GM21786 (cell line): ENCODE data around the gene WNT1.

Experiments used
- ATAC-seq: cut with Tn5 transposase; IDR thresholded peaks from one replicate; pipeline ENCODE4 v1.9.1; 2021; ENCODE audit not compliant: unreplicated experiment

Gene WNT1

DNA sequence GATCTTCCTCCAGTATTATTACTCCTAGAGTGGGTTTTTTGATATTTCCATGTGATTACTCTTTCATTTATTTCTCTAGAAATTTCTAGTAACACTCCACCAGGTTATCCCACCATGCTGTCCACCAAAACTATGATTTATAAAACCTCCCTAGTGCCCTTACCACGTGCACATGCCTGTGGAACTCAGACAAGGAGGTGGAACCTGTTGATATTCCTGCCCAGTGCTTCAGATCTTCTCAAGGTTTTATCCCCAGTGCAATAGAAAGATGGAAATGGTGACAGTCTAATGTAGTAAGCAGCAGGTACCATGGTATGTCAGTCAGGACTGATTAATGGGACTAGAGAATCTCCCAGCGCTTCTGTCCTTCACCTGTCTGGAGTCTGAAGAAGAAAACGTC, 17.3 kb upstream of the WNT1 start:
- ATAC-seq: no peak

DNA sequence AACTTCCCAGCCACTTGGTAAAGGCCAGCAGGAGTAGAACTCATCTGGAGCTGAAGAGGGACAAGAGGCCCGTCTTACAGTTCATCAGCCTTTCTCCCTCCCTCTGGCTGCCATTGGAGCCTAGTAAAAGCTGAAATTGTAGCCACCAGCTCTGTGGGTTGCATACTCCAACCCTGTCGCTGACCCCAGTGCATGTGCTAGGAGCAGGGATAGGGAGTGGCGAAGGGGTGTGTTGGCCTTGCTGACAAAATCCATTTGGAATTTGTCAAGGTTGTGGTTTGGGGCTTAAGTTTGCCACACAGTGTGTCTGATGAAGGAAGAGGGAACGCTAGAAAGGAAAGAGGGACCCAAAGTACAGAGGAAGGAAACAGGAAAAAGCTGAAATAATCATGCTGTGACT, 16.8 kb upstream of the WNT1 start:
- no peak for ATAC-seq

DNA sequence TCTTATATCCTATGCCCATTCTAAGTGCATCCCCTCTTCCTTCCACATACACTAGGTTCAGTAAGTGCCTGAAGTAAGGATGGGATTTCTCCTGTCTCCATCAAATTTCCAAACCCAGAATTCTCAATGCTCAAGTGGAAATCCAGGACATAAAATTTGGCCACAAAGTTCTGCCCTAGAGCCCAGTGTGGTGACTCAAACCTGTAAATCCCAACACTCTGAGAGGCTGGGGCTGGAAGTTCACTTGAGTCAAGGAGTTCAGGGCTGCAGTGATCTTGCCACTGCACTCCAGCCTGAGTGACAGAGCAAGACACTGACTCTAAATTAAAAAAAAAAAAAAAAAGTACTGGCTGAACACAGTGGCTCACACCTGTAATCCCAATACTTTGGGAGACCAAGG, 16.3 kb upstream of the WNT1 start:
- no peak for ATAC-seq

GRCh38 chr12:48965298-48965838, 12.8 kb upstream of the WNT1 start:
- no peak for ATAC-seq

- no peak for ATAC-seq
Observed at GRCh38 chr12:48966177-48966895, 11.8 kb upstream of the WNT1 start.

- ATAC-seq: no peak
Observed at GRCh38 chr12:48967991-48968390, 10.1 kb upstream of the WNT1 start.

GRCh38 chr12:48968467-48968866, 9.7 kb upstream of the WNT1 start:
- ATAC-seq: no peak

DNA sequence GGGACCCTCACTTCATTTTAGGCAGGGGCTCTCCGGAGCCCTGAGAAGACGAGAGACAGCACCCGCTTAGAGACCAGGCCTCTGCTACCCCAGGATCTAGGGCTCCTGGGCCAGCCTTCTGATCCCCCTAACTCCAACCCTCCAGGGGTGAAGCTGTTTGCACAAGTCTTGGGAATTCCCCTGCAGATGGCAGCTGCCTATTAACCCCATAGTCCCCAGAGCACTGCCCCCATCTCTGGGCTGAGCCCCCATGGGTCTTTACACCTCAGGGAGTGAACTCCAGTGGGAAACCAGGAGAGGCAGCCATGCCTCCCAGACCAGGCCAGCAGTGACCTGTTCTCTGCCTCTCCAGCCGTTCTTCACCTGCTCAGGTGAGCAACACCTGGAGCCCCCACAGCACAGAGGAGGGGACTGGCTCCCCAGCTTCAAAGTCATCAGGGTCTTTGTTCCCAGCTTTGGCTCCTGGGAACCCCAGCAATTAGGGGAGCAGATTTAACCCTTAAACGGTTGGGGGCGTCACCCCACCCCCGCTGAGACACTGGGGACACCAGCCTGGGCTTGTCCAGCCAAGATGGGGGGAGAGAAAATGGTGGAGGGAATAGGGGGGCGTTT, 8.9 kb upstream of the WNT1 start:
- ATAC-seq: no peak

GRCh38 chr12:48969833-48970701, 8.1 kb upstream of the WNT1 start:
- no peak for ATAC-seq

- ATAC-seq: no peak
Observed at GRCh38 chr12:48970702-48971334, 7.3 kb upstream of the WNT1 start.

DNA sequence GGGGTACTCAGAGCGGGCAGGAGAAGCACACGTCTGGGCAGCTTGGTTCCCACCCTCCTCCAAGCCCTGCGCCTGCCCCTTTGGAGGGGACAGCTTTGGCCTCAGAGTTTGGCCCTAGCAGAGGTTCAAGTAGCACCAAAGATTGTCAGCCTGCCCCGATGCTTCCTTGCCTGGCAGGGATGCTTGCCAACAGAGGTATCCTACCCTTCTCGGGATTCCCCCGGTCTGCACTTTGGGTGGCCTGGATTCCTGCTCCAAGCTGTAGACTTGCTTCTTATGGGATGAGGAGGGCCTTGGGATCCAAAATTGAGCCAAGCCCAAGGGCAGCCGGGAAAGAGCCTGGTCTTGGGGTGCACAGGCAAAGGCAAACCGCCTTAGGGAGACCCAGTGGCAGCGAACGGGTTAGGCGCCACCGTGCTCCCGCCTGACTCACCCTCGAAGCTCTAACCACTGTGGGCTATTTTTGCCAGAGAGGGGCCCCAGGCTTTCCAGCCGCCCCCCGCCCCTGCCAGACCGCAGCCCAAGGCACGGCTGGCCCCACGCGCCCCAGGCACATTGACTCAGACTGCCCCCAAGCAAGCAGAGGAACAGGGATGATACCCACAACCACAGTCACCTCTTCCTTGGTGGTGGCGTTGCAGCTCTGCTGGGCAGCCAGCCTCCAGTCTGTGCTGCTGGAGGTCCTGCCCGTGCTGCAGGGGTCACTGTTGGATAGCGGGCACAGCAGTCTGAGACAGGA, 5.7 kb upstream of the WNT1 start:
- ATAC-seq: no peak

DNA sequence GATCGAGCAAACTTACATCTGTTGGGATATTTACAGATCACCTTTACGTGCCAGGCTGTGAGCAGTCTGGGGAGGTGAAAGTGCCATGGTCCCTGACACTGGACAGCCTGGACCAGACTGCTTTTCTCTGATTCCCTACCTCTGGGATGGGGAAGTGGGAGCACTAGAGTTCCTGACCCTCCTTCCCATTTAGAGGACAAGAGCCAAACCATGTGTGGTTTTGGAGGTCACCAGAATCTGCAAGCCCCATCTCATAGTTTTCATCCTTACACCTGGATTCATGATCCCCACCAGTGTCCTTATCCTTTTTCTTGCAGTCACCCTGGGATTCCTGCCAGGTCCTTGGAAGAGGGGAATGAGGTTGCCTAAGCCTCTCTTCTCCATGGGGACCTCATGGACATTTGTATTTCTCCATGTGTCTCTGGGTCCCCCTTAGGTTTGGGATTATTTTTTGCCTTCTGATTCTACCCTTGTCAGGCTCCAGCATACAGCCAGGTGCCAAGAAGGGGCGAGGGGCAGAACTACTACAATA, 5.1 kb upstream of the WNT1 start:
- no peak for ATAC-seq

DNA sequence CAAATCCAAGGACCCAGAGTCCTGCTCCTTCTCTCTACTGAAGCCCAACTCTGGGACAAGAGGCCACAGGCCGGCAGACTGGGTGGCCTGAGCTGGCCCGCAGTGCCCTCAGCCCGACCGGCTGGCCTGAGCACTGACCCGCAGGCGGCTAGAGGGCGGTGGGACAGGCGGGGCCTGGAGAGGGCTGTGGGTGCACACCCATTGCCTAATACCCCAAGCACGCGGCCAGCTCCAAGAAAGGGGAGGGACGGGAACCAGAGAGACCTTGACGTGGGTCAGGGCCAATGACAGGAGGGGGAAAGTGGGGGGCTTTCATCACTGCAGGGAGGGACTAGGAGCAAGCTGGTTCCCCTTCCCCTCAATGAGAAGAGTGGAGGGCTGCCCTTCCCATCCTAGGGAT, 4.6 kb upstream of the WNT1 start:
- ATAC-seq: no peak

DNA sequence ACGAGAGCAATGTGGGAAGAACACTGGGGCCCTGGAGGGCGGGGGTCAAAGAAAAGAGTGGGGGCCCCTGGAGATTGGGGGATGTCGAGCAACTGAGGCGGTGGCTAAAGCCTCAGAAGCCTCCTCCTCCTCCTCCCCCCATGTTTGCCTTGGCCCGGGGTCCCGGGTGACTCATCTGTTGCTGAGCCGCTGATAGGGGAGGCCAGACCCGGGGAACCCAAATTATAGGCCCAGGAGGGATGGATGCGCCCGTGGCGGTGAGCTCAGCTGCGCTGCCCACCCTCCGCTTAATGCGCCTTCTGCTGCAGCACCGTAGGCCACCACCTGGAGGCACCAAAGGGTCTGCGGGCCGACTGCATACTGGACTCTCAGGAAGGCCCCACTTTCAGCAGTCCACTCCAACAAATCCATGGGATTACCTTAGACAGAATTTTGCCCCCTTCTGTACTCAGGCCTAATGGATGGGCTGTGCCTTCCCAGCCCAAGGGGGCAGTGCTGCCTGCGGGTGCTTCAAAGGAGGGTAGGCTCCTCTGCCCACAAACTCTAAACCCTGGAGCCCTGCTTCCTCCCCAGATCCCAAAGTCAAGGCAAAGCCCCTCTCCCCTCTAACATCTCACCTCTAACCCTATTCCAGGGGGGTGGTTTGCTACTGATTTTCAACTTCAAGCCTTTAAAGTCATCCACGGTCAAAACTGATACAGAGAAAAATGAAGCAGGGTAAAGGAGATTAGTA, 4.0 kb upstream of the WNT1 start:
- ATAC-seq: no peak

DNA sequence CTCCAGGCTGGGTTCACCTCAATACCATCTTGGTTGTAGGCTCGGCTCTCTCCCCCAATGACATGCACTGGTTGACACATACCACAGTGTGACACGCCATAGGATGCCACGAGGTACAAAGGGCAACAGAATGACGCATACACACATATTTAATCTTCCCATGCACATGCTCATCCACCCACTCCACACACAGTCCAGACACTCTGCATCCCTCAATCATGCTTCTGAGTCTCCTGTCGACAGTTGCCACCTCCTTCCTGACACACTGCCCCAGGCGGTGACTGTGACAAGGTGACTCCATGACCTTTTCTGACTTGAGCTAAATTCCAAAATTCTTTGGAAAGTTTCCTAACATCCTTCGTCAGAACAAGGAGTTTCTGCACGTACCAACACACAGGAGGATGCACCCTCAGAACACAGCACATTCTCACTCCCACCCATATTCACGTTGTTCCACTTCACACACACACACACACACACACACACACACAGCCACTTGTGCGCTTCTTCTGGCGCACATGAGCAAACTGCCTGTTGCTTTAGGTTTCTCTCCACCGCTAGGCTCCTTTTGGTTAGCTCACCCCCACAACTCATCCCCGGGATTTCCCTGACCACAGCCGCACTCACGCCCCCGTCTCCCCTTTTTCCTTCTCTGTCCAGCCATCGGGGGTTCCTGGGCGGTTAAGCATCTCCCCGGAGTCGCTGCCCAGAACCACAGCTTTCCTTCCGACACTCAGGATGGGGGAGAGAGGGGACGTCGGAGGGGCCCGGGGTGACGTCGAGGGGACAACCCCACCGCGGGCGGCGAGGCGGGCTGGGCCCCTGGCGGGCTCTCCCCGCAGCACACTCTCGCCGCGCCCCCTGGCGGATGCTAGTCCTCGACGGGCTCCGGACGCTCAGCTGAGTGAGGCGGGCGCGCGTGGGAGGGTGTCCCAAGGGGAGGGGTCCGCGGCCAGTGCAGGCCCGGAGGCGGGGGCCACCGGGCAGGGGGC, 536 bp upstream of the WNT1 start:
- no peak for ATAC-seq

DNA sequence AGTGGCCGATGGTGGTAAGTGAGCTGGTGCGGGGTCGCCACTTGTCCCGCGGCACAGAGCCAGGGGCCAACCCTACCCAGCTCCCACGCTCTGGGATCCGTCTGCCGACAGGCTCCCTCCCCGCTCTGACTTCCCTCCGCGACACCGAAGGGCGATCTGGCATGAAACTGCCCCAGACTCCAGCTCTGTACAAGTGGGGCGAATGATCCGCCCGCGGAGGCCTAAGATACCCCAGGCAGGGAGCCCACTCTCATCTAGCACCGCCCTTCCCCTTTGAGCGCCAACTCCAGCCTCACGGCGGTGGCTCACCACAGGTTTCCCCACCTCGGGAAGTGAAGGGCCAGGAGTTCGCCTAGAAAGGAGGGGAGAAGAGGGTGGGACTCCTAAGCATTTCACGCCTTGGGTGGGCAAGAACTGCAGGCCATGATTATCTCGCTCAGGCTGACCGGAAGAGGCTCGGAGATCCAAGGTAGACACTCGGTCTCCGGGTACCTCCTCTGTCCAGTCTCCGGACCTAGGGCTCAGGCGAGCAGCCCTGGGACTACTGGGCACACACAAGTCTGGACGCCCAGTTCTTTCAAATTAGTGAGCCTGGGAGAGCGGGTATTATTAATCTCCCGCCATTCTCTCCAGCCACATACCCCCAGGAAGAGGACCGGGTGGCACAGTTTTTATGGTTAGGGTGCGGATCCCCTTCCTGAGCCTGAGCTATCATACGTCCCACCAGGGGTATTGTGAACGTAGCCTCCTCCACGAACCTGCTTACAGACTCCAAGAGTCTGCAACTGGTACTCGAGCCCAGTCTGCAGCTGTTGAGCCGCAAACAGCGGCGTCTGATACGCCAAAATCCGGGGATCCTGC, 849 bp downstream of the WNT1 start:
- ATAC-seq: no peak

GRCh38 chr12:48979602-48980388, 1.7 kb downstream of the WNT1 start:
- no peak for ATAC-seq
